Nephron progenitor cell (in vitro differentiated cells): ENCODE data around the gene IL16.

ENCODE experiments used
- DNase-seq: peaks from one replicate; pipeline ENCODE4 v3.0.0; 2021
- H3K27ac Mint-ChIP-seq: 2 replicates; pipeline ENCODE4 v1.8.0; 2021; ENCODE audit warnings: mild to moderate bottlenecking, moderate library complexity, mixed read lengths
- H3K27me3 Mint-ChIP-seq: 2 replicates; pipeline ENCODE4 v1.8.0; 2021; ENCODE audit warnings: mild to moderate bottlenecking, low read depth, mixed read lengths; ENCODE audit not compliant: poor library complexity
- H3K36me3 Mint-ChIP-seq: 2 replicates; pipeline ENCODE4 v1.8.0; 2021; ENCODE audit warnings: low read depth, mixed read lengths
- H3K4me1 Mint-ChIP-seq: 2 replicates; pipeline ENCODE4 v1.8.0; 2021; ENCODE audit warnings: mixed read lengths
- H3K4me3 Mint-ChIP-seq: 2 replicates; pipeline ENCODE4 v1.8.0; 2021; ENCODE audit warnings: mild to moderate bottlenecking, moderate library complexity, mixed read lengths
- H3K9me3 Mint-ChIP-seq: 2 replicates; pipeline ENCODE4 v1.8.0; 2021; ENCODE audit warnings: mild to moderate bottlenecking, moderate library complexity, mixed read lengths
- CTCF ChIP-seq: fragments of 200-600 bp; sonication (generic); IDR thresholded peaks from 2 replicates; pipeline ENCODE4 v1.5.0; 2021; ENCODE audit warnings: antibody characterized with exemption

Gene IL16

DNA sequence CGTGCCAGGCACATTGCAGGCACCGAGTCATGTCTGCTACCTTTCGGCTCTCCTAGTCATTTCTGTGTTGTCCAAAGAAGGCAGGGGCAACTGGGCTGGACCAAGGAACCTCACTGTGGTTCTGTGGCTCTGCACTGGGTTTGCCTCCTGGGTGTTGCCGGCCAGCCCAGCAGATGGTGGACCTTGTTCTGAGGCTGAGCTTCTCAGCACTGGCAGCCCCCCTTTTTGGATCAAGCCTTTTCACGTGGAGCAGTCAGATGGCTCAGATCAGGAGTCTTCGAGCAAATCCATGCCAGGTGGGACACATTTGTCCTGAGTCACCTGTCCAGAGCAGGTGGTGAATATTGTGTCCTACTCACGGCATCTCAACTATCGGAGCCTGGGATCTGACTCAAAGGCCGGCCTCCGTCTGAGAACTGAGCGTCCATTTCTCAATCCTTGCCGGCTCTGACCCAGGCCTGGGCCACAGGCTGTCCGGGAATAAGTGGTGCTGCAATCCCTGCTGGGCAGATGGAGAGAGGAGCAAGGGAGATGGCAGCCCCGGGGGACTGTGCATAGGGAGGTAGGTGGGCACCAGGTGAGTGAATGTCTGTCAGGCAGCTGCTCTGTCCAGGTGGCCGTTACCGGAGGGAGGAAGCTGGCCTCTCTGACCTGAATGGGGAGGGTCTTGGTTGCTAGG is at the start of gene IL16:
IL16 (plus strand) TSS at position 304 of the 679 bp plus-strand sequence. CDS start 28,521 bp downstream, outside the sequence.
- TF ChIP-seq CTCF: no peak
- no peaks in the 10 kb centered on the region for H3K36me3 Mint-ChIP-seq
- no peak within 1 kb of the TSS for H3K4me3 Mint-ChIP-seq
- H3K27me3 Mint-ChIP-seq: peaks cover 15% of the 10 kb centered on the region
- peaks cover 16% of the 10 kb centered on the region for H3K4me1 Mint-ChIP-seq
- H3K9me3 Mint-ChIP-seq: no peaks in the 10 kb centered on the region
- DNase-seq: no peak
- no peak within 1 kb of the TSS for H3K27ac Mint-ChIP-seq

GRCh38 chr15:81151389-81151788 is 45.3 kb upstream of the IL16 start:
- no peak for DNase-seq
- no peaks in the 10 kb centered on the region for H3K36me3 Mint-ChIP-seq
- TF ChIP-seq CTCF: no peak
- no peak overlapping the region for H3K27ac Mint-ChIP-seq
- H3K27me3 Mint-ChIP-seq: peaks cover 15% of the 10 kb centered on the region
- peaks cover 6% of the 10 kb centered on the region for H3K4me1 Mint-ChIP-seq
- no peak overlapping the region for H3K4me3 Mint-ChIP-seq
- no peaks in the 10 kb centered on the region for H3K9me3 Mint-ChIP-seq

DNA sequence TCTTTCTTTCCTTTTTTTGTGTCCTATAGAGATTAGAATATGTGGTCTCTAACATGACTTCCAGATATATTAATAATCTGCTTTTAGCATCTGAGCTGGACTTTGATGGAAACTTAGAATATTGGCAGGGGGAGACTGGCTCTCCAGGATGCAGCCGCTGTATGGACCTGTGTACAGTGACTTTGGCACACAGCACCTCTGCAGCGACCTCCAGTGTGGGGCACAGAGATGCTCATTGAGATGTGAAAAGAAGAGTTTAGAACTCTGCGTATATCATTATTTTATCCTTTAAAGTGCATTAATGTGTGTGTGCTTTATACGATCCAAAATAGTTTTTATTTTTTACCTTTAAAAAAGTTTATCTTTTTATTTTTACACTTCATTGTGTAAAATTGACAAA is 44.3 kb upstream of the IL16 start:
- Mint-ChIP-seq H3K4me1 (peaks cover 6% of the 10 kb centered on the region), H3K36me3 (no peaks in the 10 kb centered on the region), H3K27ac (no peak overlapping the region), H3K4me3 (no peak overlapping the region), H3K27me3 (peaks cover 21% of the 10 kb centered on the region), H3K9me3 (no peaks in the 10 kb centered on the region)
- TF ChIP-seq CTCF: no peak
- no peak for DNase-seq

DNA sequence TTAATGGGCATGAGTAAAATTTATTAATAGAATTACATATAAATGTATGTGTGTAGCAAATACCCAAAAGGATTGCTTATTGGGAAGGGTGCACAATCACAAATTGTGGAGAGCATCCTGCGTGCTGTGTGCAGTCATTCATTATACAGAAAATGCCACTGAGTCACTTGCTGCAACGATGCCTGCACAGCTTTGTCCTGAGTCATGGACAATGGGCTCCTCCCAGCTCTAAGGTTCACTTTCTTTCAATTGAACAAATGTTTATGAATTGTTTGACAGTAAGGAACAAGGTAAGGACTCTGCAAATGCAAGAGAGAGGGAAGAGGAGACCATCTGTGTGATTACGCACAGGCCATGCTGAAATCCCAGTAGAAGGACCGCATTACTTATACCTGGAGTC is 43.9 kb upstream of the IL16 start:
- Mint-ChIP-seq H3K4me3 (no peak overlapping the region), H3K4me1 (peaks cover 6% of the 10 kb centered on the region), H3K36me3 (no peaks in the 10 kb centered on the region), H3K9me3 (no peaks in the 10 kb centered on the region), H3K27ac (no peak overlapping the region), H3K27me3 (peaks cover 22% of the 10 kb centered on the region)
- DNase-seq: no peak
- TF ChIP-seq CTCF: no peak

DNA sequence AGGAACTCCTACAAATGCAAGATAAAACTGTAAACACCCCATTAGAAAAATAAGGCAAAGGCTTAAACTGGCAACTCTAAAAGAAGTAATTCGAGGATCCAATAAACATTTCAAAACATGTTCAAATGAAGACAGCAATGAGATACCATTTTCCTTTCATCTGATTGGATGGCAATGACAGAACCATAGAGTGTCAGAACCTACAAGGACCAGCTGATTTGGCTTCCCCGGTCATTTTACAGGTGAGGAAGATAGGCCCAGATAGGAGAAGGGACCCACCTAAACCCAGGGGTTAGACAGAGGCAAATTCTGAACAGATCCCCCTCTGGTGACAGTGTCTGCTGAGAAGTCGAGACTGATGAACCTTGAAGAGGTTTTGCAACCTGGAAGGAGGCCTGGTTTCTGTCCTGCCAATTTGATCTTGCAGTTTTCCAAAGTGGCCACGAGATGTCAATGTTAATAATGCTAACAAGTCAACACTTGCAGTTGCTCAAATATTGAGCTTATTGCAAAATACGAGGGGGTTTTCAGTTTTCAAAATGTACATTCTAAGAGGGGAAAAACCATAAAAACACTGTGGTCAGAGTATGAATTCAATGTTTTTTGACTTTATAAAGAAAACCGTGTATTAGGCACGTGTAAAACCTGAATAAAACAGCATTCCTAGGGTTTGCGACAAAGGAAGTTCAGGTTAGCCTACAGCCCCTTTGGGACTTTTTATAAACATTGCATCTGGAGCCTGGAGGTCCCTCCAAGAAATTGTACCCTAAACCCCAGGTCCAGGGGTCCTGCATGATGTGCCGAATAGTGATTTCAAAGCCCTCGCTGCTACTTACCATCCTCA is 41.1 kb upstream of the IL16 start:
- no peak overlapping the region for H3K4me3 Mint-ChIP-seq
- peaks cover 16% of the 10 kb centered on the region for H3K27me3 Mint-ChIP-seq
- peak; percentile 16 for DNase-seq
- no peaks in the 10 kb centered on the region for H3K9me3 Mint-ChIP-seq
- H3K27ac Mint-ChIP-seq: no peak overlapping the region
- peak; percentile 49 for TF ChIP-seq CTCF
- peaks cover 6% of the 10 kb centered on the region for H3K4me1 Mint-ChIP-seq
- H3K36me3 Mint-ChIP-seq: no peaks in the 10 kb centered on the region
